Heart right ventricle (tissue), 16 donors: ENCODE data around the gene TCP11. TPM values are rescaled to one million over a fixed set of nuclear protein-coding genes. Genes with fewer than 3 reads are reported as not detected.

ENCODE experiments used
- ATAC-seq, 8 donors: fragments of 200-7000 bp; cut with Tn5 transposase; one replicate each; pipeline ENCODE4 v1.9.1; 2020; ENCODE audit warnings: mild to moderate bottlenecking in 8 of 8, moderate library complexity in 8 of 8, moderate number of reproducible peaks in 1 of 8
- DNase-seq, 2 donors: peaks; one replicate each; pipeline ENCODE4 v3.0.0-alpha.2; 2020
- H3K27ac ChIP-seq, 10 donors: fragments of 200-600 bp; sonication (generic) in 2 of 10; one replicate each; pipeline versions ENCODE4 v1.5.0 to v1.8.0; 2020 to 2022; ENCODE audit warnings: mild to moderate bottlenecking in 3 of 10
- H3K27me3 ChIP-seq, 7 donors: fragments of 200-600 bp; one replicate each; pipeline ENCODE4 v1.8.0; 2021 to 2022; ENCODE audit warnings: mild to moderate bottlenecking in 2 of 7
- H3K36me3 ChIP-seq, 9 donors: fragments of 200-600 bp; sonication (generic) in 1 of 9; one replicate each; pipeline versions ENCODE4 v1.5.0 to v1.8.0; 2020 to 2022; ENCODE audit warnings: mild to moderate bottlenecking in 2 of 9
- H3K4me1 ChIP-seq, 9 donors: fragments of 200-600 bp; sonication (generic) in 1 of 9; one replicate each; pipeline versions ENCODE4 v1.5.0 to v1.8.0; 2020 to 2022; ENCODE audit warnings: mild to moderate bottlenecking in 4 of 9
- H3K4me3 ChIP-seq, 10 donors: fragments of 200-600 bp; sonication (generic) in 2 of 10; one replicate each; pipeline versions ENCODE4 v1.5.0 to v1.8.0; 2020 to 2022; ENCODE audit warnings: mild to moderate bottlenecking in 7 of 10, moderate library complexity in 2 of 10
- H3K9me3 ChIP-seq, 11 donors: fragments of 200-600 bp in 10 of 11; sonication (generic) in 2 of 11; one replicate each; pipeline versions ENCODE4 v1.5.0 to v1.8.0; 2013 to 2022; ENCODE audit warnings: mild to moderate bottlenecking in 2 of 11, control low read depth in 1 of 11, moderate library complexity in 1 of 11
- CTCF ChIP-seq, 9 donors: fragments of 200-600 bp; sonication (generic) in 2 of 9; IDR thresholded peaks; one replicate each; pipeline versions ENCODE4 v1.5.0 to v1.8.0; 2021 to 2022; ENCODE audit warnings: antibody characterized with exemption in 9 of 9, mild to moderate bottlenecking in 5 of 9, moderate library complexity in 1 of 9
- WGBS, 2 donors: extraction: QIAGEN DNeasy Blood & Tissue Kit; methylation state at CpG; one replicate each; pipeline ENCODE4 v1.1.7; 2013; ENCODE audit warnings: inconsistent platforms in 1 of 2; 5-methylcytosine and 5-hydroxymethylcytosine counted together
- intact Hi-C, 10 donors: fragments of 100-400 bp; cut with DNase I; formaldehyde crosslinking; loops; one replicate each; pipeline versions ENCODE4 v1.11.1 to v1.14.2; 2022
- polyA plus RNA-seq, 2 donors: library from polyadenylated mRNA; stranded (reverse); fragments of 200-250 nt; gene quantifications; one replicate each; pipeline ENCODE4 v1.2.3, GENCODE V29; 2013
- total RNA-seq, 10 donors: library from RNA; stranded (reverse); fragmentation: NEBNext Ultra II Directional in 3 of 10; extraction: Animal tissue kit (Norgen Biotek cat#: 25700) in 3 of 10; gene quantifications; one replicate each; pipeline versions ENCODE4 v1.2.1 to v1.2.4, GENCODE V29; 2021 to 2023
- donor health status: Arrhythmogenic right ventricular cardiomyopathy.
- donor health status: ischemic (EF 13 %, LVEDD 7.1; RV severe dilation, severe dysfunction).
- donor health status: healthy with polysubstance abuse.
- donor health status: DM: no; HTN: yes; CAD: no.
- donor health status: DM: no; HTN: no; CAD: no.
- donor health status: ischemic (EF 25% LVEDD 6.9; RV normal size, moderate dysfunction).
- donor health status: ischemic (EF 25% LVEDD 5.7; RV mildly dilated, moderate dysfunction).
- donor health status: healthy.
- donor health status: DM: yes; HTN: yes; CAD: no.
- donor health status: Ischemic cardiomyopathy.
- donor health status: ischemic (EF 35%, LVEDD 5.7; RV mildly dilated, moderate dysfunction).
- donor health status: nonischemic (EF 11% LVEDD 7.7; RV severe dilation, severe dysfunction).
- donor health status: DM: yes; HTN: yes; CAD: no.
- donor health status: PGD.
- donor health status: ischemic (EF 29% LVEDD 5.4; RV normal size, mild dysfunction).
- donor health status: nonischemic (EF 23%, LVEDD 6.1; RV moderate dilation, normal function).

Gene TCP11
- total and polyA plus RNA-seq, 12 donors: 0.03 TPM; not detected in 11

GRCh38 chr6:35078226-35078850 lies 62.8 kb downstream of the TCP11 start:
- TF ChIP-seq CTCF (IDR thresholded peaks at IDR 0.05): no peak
- no peak for ATAC-seq
- H3K27me3 ChIP-seq: no peaks in the 10 kb centered on the region
- peaks cover 0 to 35% (median 17%) of the 10 kb centered on the region in 9 donors for H3K4me1 ChIP-seq
- H3K27ac ChIP-seq: no peak overlapping the region
- WGBS, 2 donors: 95 to 98% methylated on average over 20 of the region's 20 CpGs
- no peaks in the 10 kb centered on the region for H3K9me3 ChIP-seq
- peaks cover 4 to 100% (median 58%) of the 10 kb centered on the region in 9 donors for H3K36me3 ChIP-seq
- no peak overlapping the region for H3K4me3 ChIP-seq
- intact Hi-C loops: loop anchor here in 1 of 10 donors (10.0 kb wide), 1 partner anchor 94 kb away; no protein-coding TSS in a partner anchor
- no peak for DNase-seq

- 84 to 85% methylated on average over 11 of the region's 11 CpGs for WGBS, 2 donors
- Histone ChIP-seq H3K4me1 (peaks cover 0 to 35% (median 19%) of the 10 kb centered on the region in 9 donors), H3K4me3 (no peak overlapping the region), H3K36me3 (peaks cover 4 to 100% (median 56%) of the 10 kb centered on the region in 9 donors), H3K27ac (no peak overlapping the region), H3K9me3 (no peaks in the 10 kb centered on the region), H3K27me3 (no peaks in the 10 kb centered on the region)
- no peak for TF ChIP-seq CTCF (IDR thresholded peaks at IDR 0.05)
- ATAC-seq (no peak), DNase-seq (no peak)
- intact Hi-C loops: loop anchor here in 1 of 10 donors (10.0 kb wide), 1 partner anchor 93 kb away; no protein-coding TSS in a partner anchor
Measured at GRCh38 chr6:35077713-35078105, 63.4 kb downstream of the TCP11 start.

GRCh38 chr6:35076997-35077712 lies 64.0 kb downstream of the TCP11 start:
- Histone ChIP-seq H3K9me3 (no peaks in the 10 kb centered on the region), H3K4me3 (no peak overlapping the region), H3K27ac (no peak overlapping the region), H3K36me3 (peaks cover 4 to 100% (median 56%) of the 10 kb centered on the region in 9 donors), H3K4me1 (peaks cover 0 to 35% (median 17%) of the 10 kb centered on the region in 9 donors), H3K27me3 (no peaks in the 10 kb centered on the region)
- no peak for TF ChIP-seq CTCF (IDR thresholded peaks at IDR 0.05)
- no peak for ATAC-seq
- WGBS, 2 donors: 88% methylated on average over 17 of the region's 17 CpGs
- no peak for DNase-seq
- intact Hi-C loops: loop anchor here in 1 of 10 donors (10.0 kb wide), 1 partner anchor 92 kb away; no protein-coding TSS in a partner anchor

- WGBS, 2 donors: 92 to 94% methylated on average over 20 of the region's 20 CpGs
- Histone ChIP-seq H3K9me3 (no peaks in the 10 kb centered on the region), H3K36me3 (peaks cover 4 to 99% (median 31%) of the 10 kb centered on the region in 9 donors), H3K4me1 (peaks cover 0 to 20% (median 5%) of the 10 kb centered on the region in 9 donors), H3K27me3 (no peaks in the 10 kb centered on the region), H3K4me3 (no peak overlapping the region), H3K27ac (no peak overlapping the region)
- DNase-seq (no peak), ATAC-seq (no peak)
- intact Hi-C loops: loop anchor here in 1 of 10 donors (10.0 kb wide), 1 partner anchor 89 kb away; no protein-coding TSS in a partner anchor
- no peak for TF ChIP-seq CTCF (IDR thresholded peaks at IDR 0.05)
Measured at GRCh38 chr6:35073766-35074471, 67.2 kb downstream of the TCP11 start.
